Ascending aorta (tissue), 2 donors: Measurements from ENCODE around the gene DCUN1D2. TPM values are rescaled to one million over a fixed set of nuclear protein-coding genes. Genes with fewer than 3 reads are reported as not detected.

ENCODE experiments used
- DNase-seq, 2 donors: peaks; one replicate each; pipeline ENCODE4 v3.0.0-alpha.2; 2019; ENCODE audit warnings: low spot score in 2 of 2
- H3K27ac ChIP-seq, 2 donors: fragments of 200-600 bp; sonication (generic); one replicate each; pipeline ENCODE4 v1.5.1; 2016 to 2017; ENCODE audit warnings: mild to moderate bottlenecking in 1 of 2
- H3K27me3 ChIP-seq: fragments of 200-600 bp; sonication (generic); one replicate; pipeline ENCODE4 v1.5.1; 2017
- H3K36me3 ChIP-seq, 2 donors: fragments of 200-600 bp; sonication (generic); one replicate each; pipeline ENCODE4 v1.5.1; 2016
- H3K4me1 ChIP-seq, 2 donors: fragments of 200-600 bp; sonication (generic); one replicate each; pipeline ENCODE4 v1.5.1; 2016 to 2017; ENCODE audit warnings: mild to moderate bottlenecking in 1 of 2
- H3K4me3 ChIP-seq, 2 donors: fragments of 200-600 bp; sonication (generic); one replicate each; pipeline ENCODE4 v1.5.1; 2016 to 2017; ENCODE audit warnings: mild to moderate bottlenecking in 1 of 2
- H3K9me3 ChIP-seq, 2 donors: fragments of 200-600 bp; sonication (generic); one replicate each; pipeline ENCODE4 v1.5.1; 2016
- CTCF ChIP-seq, 3 experiments: fragments of 200-600 bp in 2 of 3; fragments of 450-650 bp in 1 of 3; sonication (generic) in 2 of 3; IDR thresholded peaks; one replicate each; pipeline ENCODE4 v1.5.1; 2016 to 2019; ENCODE audit warnings: antibody characterized with exemption in 3 of 3, mild to moderate bottlenecking in 1 of 3, moderate library complexity in 1 of 3
- intact Hi-C: fragments of 100-400 bp; cut with DNase I; formaldehyde crosslinking; loops from one replicate; pipeline ENCODE4 v1.15.1; 2023
- total RNA-seq: library from RNA; depleted of rRNA; stranded (reverse); fragments of >200 nt; gene quantifications from one replicate; pipeline ENCODE4 v1.1.0, GENCODE V29; 2016

Gene DCUN1D2
- total RNA-seq, 1 donor from 2014 or later: 5.9 TPM

DNA sequence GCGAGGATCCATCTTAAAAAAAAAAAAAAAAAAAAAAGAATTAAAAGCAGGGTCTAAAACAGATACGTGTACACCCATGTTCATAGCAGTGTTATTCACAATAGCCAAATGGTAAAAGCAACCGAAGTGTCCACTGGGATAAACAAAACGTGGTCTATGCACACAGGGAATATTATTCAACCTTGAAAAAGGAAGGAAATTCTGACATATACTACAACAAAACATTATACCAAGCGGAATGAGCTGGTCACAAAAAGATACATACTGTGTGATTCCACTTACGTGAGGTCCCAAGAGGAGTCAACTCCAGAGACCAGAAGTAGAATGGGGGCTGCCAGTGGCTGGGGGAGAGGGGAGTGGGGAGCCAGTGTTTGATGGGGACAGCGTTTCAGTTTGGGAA lies 22.5 kb downstream of the DCUN1D2 start:
- intact Hi-C loops: no loop called here
- DNase-seq: no peak
- peaks cover 18 to 27% of the 10 kb centered on the region in 2 donors for H3K36me3 ChIP-seq

DNA sequence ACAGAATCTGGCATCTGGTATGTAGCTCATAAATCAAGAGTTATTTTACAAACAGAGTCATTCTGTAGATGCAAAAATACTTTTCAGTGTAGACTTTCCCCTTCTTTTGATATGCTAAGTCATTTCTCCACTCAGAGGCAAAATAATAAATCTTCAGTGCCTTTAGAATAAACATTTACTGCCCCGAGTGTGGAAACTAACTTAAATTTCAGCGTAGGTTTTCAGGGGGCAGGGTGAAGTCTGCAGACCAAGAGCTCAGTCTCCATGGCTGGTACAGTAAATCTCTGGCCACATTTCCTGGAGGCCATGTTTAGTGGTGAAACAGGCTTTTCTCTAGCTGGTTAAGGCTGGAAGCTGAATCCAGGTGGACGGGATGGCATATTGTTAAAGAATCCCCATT lies 24.1 kb downstream of the DCUN1D2 start:
- Histone ChIP-seq H3K9me3 (no peaks in the 10 kb centered on the region), H3K27ac (no peak overlapping the region), H3K36me3 (peaks cover 12 to 23% of the 10 kb centered on the region in 2 donors), H3K27me3 (no peaks in the 10 kb centered on the region), H3K4me1 (no peaks in the 10 kb centered on the region), H3K4me3 (no peak overlapping the region)
- no peak for TF ChIP-seq CTCF (IDR thresholded peaks at IDR 0.05)
- no peak for DNase-seq
- intact Hi-C loops: no loop called here

More for the DNA sequence above, 22.5 kb downstream of the DCUN1D2 start:
- Histone ChIP-seq H3K4me3 (no peak overlapping the region), H3K4me1 (no peaks in the 10 kb centered on the region), H3K27ac (no peak overlapping the region), H3K27me3 (no peaks in the 10 kb centered on the region), H3K9me3 (no peaks in the 10 kb centered on the region)
- no peak for TF ChIP-seq CTCF (IDR thresholded peaks at IDR 0.05)

DNA sequence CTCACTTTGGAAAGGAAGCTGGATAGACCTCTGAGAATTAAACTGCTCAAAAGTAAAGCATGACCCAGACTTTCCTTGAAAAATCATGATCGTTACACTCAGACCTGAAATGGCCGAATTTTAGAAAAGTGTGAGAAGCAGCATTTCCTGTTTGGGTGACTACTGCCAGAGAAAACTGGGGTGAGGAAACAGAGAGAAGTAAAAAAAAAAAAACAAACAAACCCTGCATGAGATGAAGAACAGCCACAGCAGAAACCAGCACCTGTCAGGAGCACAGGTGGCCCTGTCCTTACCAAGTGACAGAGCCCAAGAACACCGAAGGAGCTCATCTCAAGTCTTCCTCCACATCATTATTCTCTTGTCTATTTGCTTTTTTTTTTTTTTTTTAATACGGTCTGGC lies 25.2 kb downstream of the DCUN1D2 start:
- H3K4me3 ChIP-seq: no peak overlapping the region
- no peaks in the 10 kb centered on the region for H3K27me3 ChIP-seq
- H3K27ac ChIP-seq: no peak overlapping the region
- no peak for DNase-seq
- no peak for TF ChIP-seq CTCF (IDR thresholded peaks at IDR 0.05)
- intact Hi-C loops: no loop called here
- H3K36me3 ChIP-seq: peaks cover 21 to 30% of the 10 kb centered on the region in 2 donors
- no peaks in the 10 kb centered on the region for H3K9me3 ChIP-seq
- no peaks in the 10 kb centered on the region for H3K4me1 ChIP-seq

DNA sequence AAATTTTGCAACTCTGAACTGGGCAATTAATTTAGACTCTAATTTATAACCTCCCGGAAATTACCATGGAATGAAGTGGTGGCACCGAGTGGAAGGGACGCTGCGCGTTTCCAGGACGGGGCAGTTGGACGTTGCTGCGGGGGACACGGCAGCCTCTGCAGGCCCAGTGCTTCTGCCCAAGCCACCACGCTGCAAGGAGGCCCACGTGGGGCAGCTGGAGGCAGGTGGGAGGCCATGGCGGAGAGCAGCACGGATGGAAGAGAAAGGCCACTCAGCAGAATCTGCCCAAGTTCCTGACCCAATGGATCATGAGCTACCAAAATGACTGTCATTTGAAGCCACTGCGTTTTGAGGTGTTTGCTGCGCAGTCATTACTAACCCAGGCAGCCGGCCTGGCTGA lies 26.0 kb downstream of the DCUN1D2 start:
- no peak overlapping the region for H3K27ac ChIP-seq
- H3K36me3 ChIP-seq: peaks cover 29 to 34% of the 10 kb centered on the region in 2 donors
- H3K9me3 ChIP-seq: no peaks in the 10 kb centered on the region
- TF ChIP-seq CTCF (IDR thresholded peaks at IDR 0.05): no peak
- no peaks in the 10 kb centered on the region for H3K27me3 ChIP-seq
- intact Hi-C loops: no loop called here
- DNase-seq: no peak
- H3K4me3 ChIP-seq: no peak overlapping the region
- H3K4me1 ChIP-seq: no peaks in the 10 kb centered on the region

- intact Hi-C loops: no loop called here
- no peaks in the 10 kb centered on the region for H3K9me3 ChIP-seq
- no peak overlapping the region for H3K4me3 ChIP-seq
- DNase-seq: no peak
- H3K36me3 ChIP-seq: peaks cover 43 to 55% of the 10 kb centered on the region in 2 donors
- H3K4me1 ChIP-seq: no peaks in the 10 kb centered on the region
- no peak overlapping the region for H3K27ac ChIP-seq
- no peak for TF ChIP-seq CTCF (IDR thresholded peaks at IDR 0.05)
- no peaks in the 10 kb centered on the region for H3K27me3 ChIP-seq
Measured at GRCh38 chr13:113461022-113461751, 29.3 kb downstream of the DCUN1D2 start.
